Liver (tissue), 9 donors: ENCODE data around the gene SOX6. TPM values are rescaled to one million over a fixed set of nuclear protein-coding genes. Genes with fewer than 3 reads are reported as not detected.

Experiments used
- DNase-seq: peaks from one replicate; pipeline ENCODE4 v3.0.0-alpha.2; 2017; ENCODE audit warnings: low spot score
- H3K27ac ChIP-seq, 2 donors: one replicate each; pipeline ENCODE4 v1.7.0; 2013; ENCODE audit warnings: inconsistent platforms in 2 of 2, low read length in 2 of 2, control low read depth in 1 of 2, low read depth in 1 of 2, mild to moderate bottlenecking in 1 of 2
- H3K27me3 ChIP-seq, 4 donors: one replicate each; pipeline versions ENCODE4 v1.6.1 to v1.7.0; 2013; ENCODE audit warnings: low read length in 3 of 4, inconsistent platforms in 1 of 4, mild to moderate bottlenecking in 1 of 4, moderate library complexity in 1 of 4; ENCODE audit not compliant: control insufficient read depth in 4 of 4, insufficient read depth in 4 of 4
- H3K36me3 ChIP-seq, 4 donors: one replicate each; pipeline versions ENCODE4 v1.6.1 to v1.7.0; 2013; ENCODE audit warnings: low read length in 3 of 4, mild to moderate bottlenecking in 3 of 4, low read depth in 1 of 4, moderate library complexity in 1 of 4; ENCODE audit not compliant: control insufficient read depth in 4 of 4, insufficient read depth in 3 of 4
- H3K4me1 ChIP-seq, 4 donors: one replicate each; pipeline versions ENCODE4 v1.6.1 to v1.7.0; 2013; ENCODE audit warnings: low read length in 3 of 4, mild to moderate bottlenecking in 3 of 4, moderate library complexity in 1 of 4; ENCODE audit not compliant: control insufficient read depth in 4 of 4, insufficient read depth in 4 of 4
- H3K4me3 ChIP-seq, 3 donors: one replicate each; pipeline versions ENCODE4 v1.6.1 to v1.7.0; 2013; ENCODE audit warnings: low read length in 3 of 3, control low read depth in 1 of 3, low read depth in 1 of 3, mild to moderate bottlenecking in 1 of 3
- H3K9ac ChIP-seq, 2 donors: one replicate each; pipeline ENCODE4 v1.7.0; 2013; ENCODE audit warnings: low read length in 2 of 2, mild to moderate bottlenecking in 2 of 2, moderate library complexity in 2 of 2, control low read depth in 1 of 2, low read depth in 1 of 2
- H3K9me3 ChIP-seq, 4 donors: one replicate each; pipeline versions ENCODE4 v1.6.1 to v1.7.0; 2013; ENCODE audit warnings: low read length in 3 of 4; ENCODE audit not compliant: control insufficient read depth in 4 of 4
- ATF3 ChIP-seq: IDR thresholded peaks from 2 replicates; pipeline ENCODE4 v1.6.1; 2016; ENCODE audit warnings: antibody characterized with exemption
- CTCF ChIP-seq: fragments of 150-350 bp; IDR thresholded peaks from 2 replicates; pipeline ENCODE4 v1.5.1; 2017; ENCODE audit warnings: improper control_type of control experiment, low read depth, low read length; ENCODE audit not compliant: missing input control
- FOXA1 ChIP-seq: IDR thresholded peaks from 2 replicates; pipeline ENCODE4 v1.6.1; 2016; ENCODE audit warnings: antibody characterized with exemption
- FOXA2 ChIP-seq: IDR thresholded peaks from 2 replicates; pipeline ENCODE4 v1.6.1; 2016; ENCODE audit warnings: antibody characterized with exemption
- GABPA ChIP-seq, 2 donors: IDR thresholded peaks in 1 of 2; conservative IDR thresholded peaks in 1 of 2; 2 replicates each; pipeline ENCODE4 v1.6.1; 2016; ENCODE audit warnings: antibody characterized with exemption in 2 of 2, mild to moderate bottlenecking in 1 of 2, moderate library complexity in 1 of 2
- HNF4A ChIP-seq, 2 donors: conservative IDR thresholded peaks; 2 replicates each; pipeline ENCODE4 v1.6.1; 2016; ENCODE audit warnings: antibody characterized with exemption in 2 of 2, mild to moderate bottlenecking in 2 of 2
- HNF4G ChIP-seq: IDR thresholded peaks from 2 replicates; pipeline ENCODE4 v1.6.1; 2016; ENCODE audit warnings: antibody characterized with exemption
- JUND ChIP-seq, 2 donors: IDR thresholded peaks; 2 replicates each; pipeline ENCODE4 v1.6.1; 2016; ENCODE audit warnings: antibody characterized with exemption in 2 of 2
- MAX ChIP-seq: IDR thresholded peaks from 2 replicates; pipeline ENCODE4 v1.6.1; 2016; ENCODE audit warnings: antibody characterized with exemption
- NR2F2 ChIP-seq: IDR thresholded peaks from 2 replicates; pipeline ENCODE4 v1.6.1; 2016; ENCODE audit warnings: antibody characterized with exemption
- RAD21 ChIP-seq, 2 donors: IDR thresholded peaks; 2 replicates each; pipeline ENCODE4 v1.6.1; 2016; ENCODE audit warnings: antibody characterized with exemption in 2 of 2, mild to moderate bottlenecking in 2 of 2
- REST ChIP-seq: IDR thresholded peaks from 2 replicates; pipeline ENCODE4 v1.6.1; 2016; ENCODE audit warnings: antibody characterized with exemption, mild to moderate bottlenecking
- RXRA ChIP-seq, 2 donors: IDR thresholded peaks; 2 replicates each; pipeline ENCODE4 v1.6.1; 2017 to 2018; ENCODE audit warnings: antibody characterized with exemption in 2 of 2, mild to moderate bottlenecking in 1 of 2
- SP1 ChIP-seq: IDR thresholded peaks from 2 replicates; pipeline ENCODE4 v1.6.1; 2018; ENCODE audit warnings: antibody characterized with exemption, mild to moderate bottlenecking
- TAF1 ChIP-seq: conservative IDR thresholded peaks from 2 replicates; pipeline ENCODE4 v1.6.1; 2016; ENCODE audit warnings: antibody characterized with exemption, mild to moderate bottlenecking
- YY1 ChIP-seq: IDR thresholded peaks from 2 replicates; pipeline ENCODE4 v1.6.1; 2016; ENCODE audit warnings: antibody characterized with exemption, mild to moderate bottlenecking
- ZBTB33 ChIP-seq: IDR thresholded peaks from 2 replicates; pipeline ENCODE4 v1.6.1; 2016; ENCODE audit warnings: antibody characterized with exemption
- WGBS: extraction: QIAGEN DNeasy Blood & Tissue Kit; methylation state at CpG from one replicate; pipeline ENCODE4 v1.1.7; 2013; 5-methylcytosine and 5-hydroxymethylcytosine counted together
- polyA plus RNA-seq, 2 donors: library from polyadenylated mRNA; stranded (reverse) in 1 of 2; unstranded in 1 of 2; fragments of 200-250 nt in 1 of 2; fragments of >200 nt in 1 of 2; fragmentation: Nextera tagmentation in 1 of 2; extraction: Ambion mirVana in 1 of 2; gene quantifications; one replicate each; pipeline versions ENCODE4 v1.2.1 to v1.2.3, GENCODE V29; 2013 to 2015
- total RNA-seq, 2 donors: library from RNA; depleted of rRNA; stranded (reverse); fragments of >200 nt; gene quantifications; one replicate each; pipeline ENCODE4 v1.2.3, GENCODE V29; 2014
- donor health status: healthy.
- donor health status: healthy.
- donor health status: healthy.
- donor health status: healthy.
- donor health status: healthy.

SOX6 gene
- total and polyA plus RNA-seq, 4 donors: 2.4 to 111 (median 14.8) TPM

GRCh38 chr11:15945726-15946125, 410.6 kb downstream of the SOX6 start:
- 91% methylated on average over 1 of the region's 1 CpG for WGBS
- DNase-seq: no peak
- H3K9me3 ChIP-seq: no peaks in the 10 kb centered on the region

More at GRCh38 chr11:15945726-15946125, 410.6 kb downstream of the SOX6 start:
- H3K27me3 ChIP-seq: no peaks in the 10 kb centered on the region
- no peak overlapping the region for H3K9ac ChIP-seq
- TF ChIP-seq RAD21 (IDR thresholded peaks at IDR 0.05): no peak
- TF ChIP-seq HNF4G: no peak
- no peak for TF ChIP-seq ZBTB33
- TF ChIP-seq SP1: no peak
- no peak for TF ChIP-seq TAF1
- TF ChIP-seq RXRA (IDR thresholded peaks at IDR 0.05): no peak
- TF ChIP-seq YY1: no peak
- no peak for TF ChIP-seq JUND (IDR thresholded peaks at IDR 0.05)
- TF ChIP-seq REST: no peak
- TF ChIP-seq CTCF: no peak
- no peak for TF ChIP-seq FOXA1
- no peak for TF ChIP-seq FOXA2
- no peak for TF ChIP-seq MAX
- TF ChIP-seq NR2F2: no peak
- no peak for TF ChIP-seq HNF4A (conservative IDR thresholded peaks at IDR 0.05)
- no peak for TF ChIP-seq ATF3
- no peak for TF ChIP-seq GABPA (IDR thresholded peaks at IDR 0.05 in 1 of 2, conservative IDR thresholded peaks at IDR 0.05 in 1 of 2)
- peaks cover 0 to 8% (median 2%) of the 10 kb centered on the region in 4 donors for H3K4me1 ChIP-seq
- no peaks in the 10 kb centered on the region for H3K36me3 ChIP-seq
- H3K27ac ChIP-seq: no peak overlapping the region
- H3K4me3 ChIP-seq: no peak overlapping the region
